H1 (cell line): ENCODE results near the gene KHSRP.

Source experiments
- EZH2 ChIP-seq: fragments of 200-600 bp; sonication (generic); IDR thresholded peaks from 2 replicates; pipeline ENCODE4 v1.7.1; 2012; ENCODE audit warnings: low read depth, mild to moderate bottlenecking, moderate library complexity, low read length, inconsistent platforms; ENCODE audit not compliant: severe bottlenecking
- NRF1 ChIP-seq: IDR thresholded peaks from 2 replicates; pipeline ENCODE4 v1.6.1; 2011; ENCODE audit warnings: mild to moderate bottlenecking, low read depth, low read length, improper control_type of control experiment
- POLR2A ChIP-seq, 2 experiments: IDR thresholded peaks; 1 replicate in 1 of 2; 2 replicates in 1 of 2; pipeline ENCODE4 v1.6.1; 2011; ENCODE audit warnings: low read depth in 2 of 2, low read length in 2 of 2, mild to moderate bottlenecking in 2 of 2; ENCODE audit errors: control extremely low read depth in 1 of 2
- USF2 ChIP-seq: IDR thresholded peaks from 2 replicates; pipeline ENCODE4 v1.6.1; 2011; ENCODE audit warnings: low read length, improper control_type of control experiment
- TF ChIP-seq, protein P1 (sequence below), 3 experiments: IDR thresholded peaks; 1 replicate in 2 of 3; 2 replicates in 1 of 3; pipeline versions ENCODE4 v1.5.1 to v1.6.1; 2011; ENCODE audit warnings: low read length in 3 of 3, mild to moderate bottlenecking in 3 of 3, inconsistent platforms in 2 of 3, low read depth in 1 of 3, moderate library complexity in 1 of 3; ENCODE audit not compliant: insufficient read depth in 1 of 3; ENCODE audit errors: control extremely low read depth in 1 of 3

DNA sequence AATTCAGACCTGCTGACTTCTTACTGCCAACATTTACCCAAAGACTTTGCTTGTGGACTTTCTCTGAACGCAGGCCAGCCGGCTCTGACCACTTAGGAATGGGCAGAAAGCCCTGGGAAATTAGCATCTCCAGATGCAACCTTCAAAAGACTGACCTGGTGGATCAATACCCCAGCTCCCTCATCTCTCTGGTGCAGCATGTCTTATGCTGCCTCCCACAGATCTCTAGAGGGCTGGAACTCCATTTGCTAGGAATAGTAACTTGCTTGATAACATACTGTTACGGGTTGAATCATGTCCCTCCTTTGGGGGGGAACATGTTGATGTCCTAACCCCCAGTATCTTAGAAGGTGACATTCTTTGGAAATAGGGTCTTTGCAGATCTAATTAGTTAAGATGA, 21.8 kb upstream of the KHSRP start:
- TF ChIP-seq USF2: no peak
- TF ChIP-seq, protein P1, sequence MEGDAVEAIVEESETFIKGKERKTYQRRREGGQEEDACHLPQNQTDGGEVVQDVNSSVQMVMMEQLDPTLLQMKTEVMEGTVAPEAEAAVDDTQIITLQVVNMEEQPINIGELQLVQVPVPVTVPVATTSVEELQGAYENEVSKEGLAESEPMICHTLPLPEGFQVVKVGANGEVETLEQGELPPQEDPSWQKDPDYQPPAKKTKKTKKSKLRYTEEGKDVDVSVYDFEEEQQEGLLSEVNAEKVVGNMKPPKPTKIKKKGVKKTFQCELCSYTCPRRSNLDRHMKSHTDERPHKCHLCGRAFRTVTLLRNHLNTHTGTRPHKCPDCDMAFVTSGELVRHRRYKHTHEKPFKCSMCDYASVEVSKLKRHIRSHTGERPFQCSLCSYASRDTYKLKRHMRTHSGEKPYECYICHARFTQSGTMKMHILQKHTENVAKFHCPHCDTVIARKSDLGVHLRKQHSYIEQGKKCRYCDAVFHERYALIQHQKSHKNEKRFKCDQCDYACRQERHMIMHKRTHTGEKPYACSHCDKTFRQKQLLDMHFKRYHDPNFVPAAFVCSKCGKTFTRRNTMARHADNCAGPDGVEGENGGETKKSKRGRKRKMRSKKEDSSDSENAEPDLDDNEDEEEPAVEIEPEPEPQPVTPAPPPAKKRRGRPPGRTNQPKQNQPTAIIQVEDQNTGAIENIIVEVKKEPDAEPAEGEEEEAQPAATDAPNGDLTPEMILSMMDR (IDR thresholded peaks at IDR 0.05; ENCODE audit: control extremely low read depth in 1 of 3, insufficient read depth in 1 of 3, low read depth in 1 of 3, low read length in 3 of 3): no peak
- TF ChIP-seq NRF1: no peak
- no peak for TF ChIP-seq POLR2A (IDR thresholded peaks at IDR 0.05; ENCODE audit: control extremely low read depth in 1 of 2, low read depth in 2 of 2, low read length in 2 of 2)
- TF ChIP-seq EZH2: no peak
